WI38 (cell line): ENCODE data around the gene TK1.
A peak's percentile ranks its signal among the peaks of the same experiment; 100 is the strongest.

Experiments
- H3K4me3 ChIP-seq: 2 replicates; pipeline ENCODE4 v1.5.1; 2011; ENCODE audit warnings: low read depth, mild to moderate bottlenecking, control low read depth, low read length
- TF ChIP-seq, protein P1 (sequence below): IDR thresholded peaks from 2 replicates; pipeline ENCODE4 v1.5.1; 2012; ENCODE audit warnings: low read depth, mild to moderate bottlenecking, control low read depth, low read length

TK1 gene

DNA sequence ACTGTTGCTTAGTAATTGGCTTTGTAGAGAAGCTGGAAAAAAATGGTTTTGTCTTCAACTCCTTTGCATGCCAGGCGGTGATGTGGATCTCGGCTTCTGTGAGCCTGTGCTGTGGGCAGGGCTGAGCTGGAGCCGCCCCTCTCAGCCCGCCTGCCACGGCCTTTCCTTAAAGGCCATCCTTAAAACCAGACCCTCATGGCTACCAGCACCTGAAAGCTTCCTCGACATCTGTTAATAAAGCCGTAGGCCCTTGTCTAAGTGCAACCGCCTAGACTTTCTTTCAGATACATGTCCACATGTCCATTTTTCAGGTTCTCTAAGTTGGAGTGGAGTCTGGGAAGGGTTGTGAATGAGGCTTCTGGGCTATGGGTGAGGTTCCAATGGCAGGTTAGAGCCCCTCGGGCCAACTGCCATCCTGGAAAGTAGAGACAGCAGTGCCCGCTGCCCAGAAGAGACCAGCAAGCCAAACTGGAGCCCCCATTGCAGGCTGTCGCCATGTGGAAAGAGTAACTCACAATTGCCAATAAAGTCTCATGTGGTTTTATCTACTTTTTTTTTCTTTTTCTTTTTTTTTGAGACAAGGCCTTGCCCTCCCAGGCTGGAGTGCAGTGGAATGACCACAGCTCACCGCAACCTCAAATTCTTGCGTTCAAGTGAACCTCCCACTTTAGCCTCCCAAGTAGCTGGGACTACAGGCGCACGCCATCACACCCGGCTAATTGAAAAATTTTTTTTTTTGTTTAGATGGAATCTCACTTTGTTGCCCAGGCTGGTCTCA is 38.4 kb upstream of the TK1 start:
- H3K4me3 ChIP-seq: no peak overlapping the region
- TF ChIP-seq, protein P1, sequence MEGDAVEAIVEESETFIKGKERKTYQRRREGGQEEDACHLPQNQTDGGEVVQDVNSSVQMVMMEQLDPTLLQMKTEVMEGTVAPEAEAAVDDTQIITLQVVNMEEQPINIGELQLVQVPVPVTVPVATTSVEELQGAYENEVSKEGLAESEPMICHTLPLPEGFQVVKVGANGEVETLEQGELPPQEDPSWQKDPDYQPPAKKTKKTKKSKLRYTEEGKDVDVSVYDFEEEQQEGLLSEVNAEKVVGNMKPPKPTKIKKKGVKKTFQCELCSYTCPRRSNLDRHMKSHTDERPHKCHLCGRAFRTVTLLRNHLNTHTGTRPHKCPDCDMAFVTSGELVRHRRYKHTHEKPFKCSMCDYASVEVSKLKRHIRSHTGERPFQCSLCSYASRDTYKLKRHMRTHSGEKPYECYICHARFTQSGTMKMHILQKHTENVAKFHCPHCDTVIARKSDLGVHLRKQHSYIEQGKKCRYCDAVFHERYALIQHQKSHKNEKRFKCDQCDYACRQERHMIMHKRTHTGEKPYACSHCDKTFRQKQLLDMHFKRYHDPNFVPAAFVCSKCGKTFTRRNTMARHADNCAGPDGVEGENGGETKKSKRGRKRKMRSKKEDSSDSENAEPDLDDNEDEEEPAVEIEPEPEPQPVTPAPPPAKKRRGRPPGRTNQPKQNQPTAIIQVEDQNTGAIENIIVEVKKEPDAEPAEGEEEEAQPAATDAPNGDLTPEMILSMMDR: no peak

DNA sequence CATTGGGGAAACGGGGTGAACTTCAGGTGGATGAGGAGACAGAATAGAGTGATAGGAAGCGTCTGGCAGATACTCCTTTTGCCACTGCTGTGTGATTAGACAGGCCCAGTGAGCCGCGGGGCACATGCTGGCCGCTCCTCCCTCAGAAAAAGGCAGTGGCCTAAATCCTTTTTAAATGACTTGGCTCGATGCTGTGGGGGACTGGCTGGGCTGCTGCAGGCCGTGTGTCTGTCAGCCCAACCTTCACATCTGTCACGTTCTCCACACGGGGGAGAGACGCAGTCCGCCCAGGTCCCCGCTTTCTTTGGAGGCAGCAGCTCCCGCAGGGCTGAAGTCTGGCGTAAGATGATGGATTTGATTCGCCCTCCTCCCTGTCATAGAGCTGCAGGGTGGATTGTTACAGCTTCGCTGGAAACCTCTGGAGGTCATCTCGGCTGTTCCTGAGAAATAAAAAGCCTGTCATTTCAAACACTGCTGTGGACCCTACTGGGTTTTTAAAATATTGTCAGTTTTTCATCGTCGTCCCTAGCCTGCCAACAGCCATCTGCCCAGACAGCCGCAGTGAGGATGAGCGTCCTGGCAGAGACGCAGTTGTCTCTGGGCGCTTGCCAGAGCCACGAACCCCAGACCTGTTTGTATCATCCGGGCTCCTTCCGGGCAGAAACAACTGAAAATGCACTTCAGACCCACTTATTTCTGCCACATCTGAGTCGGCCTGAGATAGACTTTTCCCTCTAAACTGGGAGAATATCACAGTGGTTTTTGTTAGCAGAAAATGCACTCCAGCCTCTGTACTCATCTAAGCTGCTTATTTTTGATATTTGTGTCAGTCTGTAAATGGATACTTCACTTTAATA is 37.6 kb upstream of the TK1 start:
- TF ChIP-seq, protein P1: no peak
- H3K4me3 ChIP-seq: no peak overlapping the region

DNA sequence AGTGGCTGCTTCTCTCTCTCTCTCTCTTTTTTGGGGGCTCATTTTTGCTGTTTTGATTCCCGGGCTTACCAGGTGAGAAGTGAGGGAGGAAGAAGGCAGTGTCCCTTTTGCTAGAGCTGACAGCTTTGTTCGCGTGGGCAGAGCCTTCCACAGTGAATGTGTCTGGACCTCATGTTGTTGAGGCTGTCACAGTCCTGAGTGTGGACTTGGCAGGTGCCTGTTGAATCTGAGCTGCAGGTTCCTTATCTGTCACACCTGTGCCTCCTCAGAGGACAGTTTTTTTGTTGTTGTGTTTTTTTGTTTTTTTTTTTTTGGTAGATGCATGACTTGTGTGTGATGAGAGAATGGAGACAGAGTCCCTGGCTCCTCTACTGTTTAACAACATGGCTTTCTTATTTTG is 36.9 kb upstream of the TK1 start:
- H3K4me3 ChIP-seq: no peak overlapping the region
- TF ChIP-seq, protein P1: no peak

DNA sequence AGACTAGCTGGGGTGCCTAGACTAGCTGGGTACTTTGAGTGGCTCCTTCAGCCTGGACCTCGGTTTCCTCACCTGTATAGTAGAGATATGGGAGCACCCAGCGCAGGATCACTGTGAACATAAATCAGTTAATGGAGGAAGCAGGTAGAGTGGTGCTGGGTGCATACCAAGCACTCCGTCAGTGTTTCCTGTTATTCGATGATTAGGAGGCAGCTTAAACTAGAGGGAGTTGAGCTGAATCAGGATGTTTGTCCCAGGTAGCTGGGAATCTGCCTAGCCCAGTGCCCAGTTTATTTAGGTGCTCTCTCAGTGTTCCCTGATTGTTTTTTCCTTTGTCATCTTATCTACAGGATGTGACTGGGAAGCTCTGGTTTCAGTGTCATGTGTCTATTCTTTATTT is 36.2 kb upstream of the TK1 start:
- no peak overlapping the region for H3K4me3 ChIP-seq
- TF ChIP-seq, protein P1: no peak

DNA sequence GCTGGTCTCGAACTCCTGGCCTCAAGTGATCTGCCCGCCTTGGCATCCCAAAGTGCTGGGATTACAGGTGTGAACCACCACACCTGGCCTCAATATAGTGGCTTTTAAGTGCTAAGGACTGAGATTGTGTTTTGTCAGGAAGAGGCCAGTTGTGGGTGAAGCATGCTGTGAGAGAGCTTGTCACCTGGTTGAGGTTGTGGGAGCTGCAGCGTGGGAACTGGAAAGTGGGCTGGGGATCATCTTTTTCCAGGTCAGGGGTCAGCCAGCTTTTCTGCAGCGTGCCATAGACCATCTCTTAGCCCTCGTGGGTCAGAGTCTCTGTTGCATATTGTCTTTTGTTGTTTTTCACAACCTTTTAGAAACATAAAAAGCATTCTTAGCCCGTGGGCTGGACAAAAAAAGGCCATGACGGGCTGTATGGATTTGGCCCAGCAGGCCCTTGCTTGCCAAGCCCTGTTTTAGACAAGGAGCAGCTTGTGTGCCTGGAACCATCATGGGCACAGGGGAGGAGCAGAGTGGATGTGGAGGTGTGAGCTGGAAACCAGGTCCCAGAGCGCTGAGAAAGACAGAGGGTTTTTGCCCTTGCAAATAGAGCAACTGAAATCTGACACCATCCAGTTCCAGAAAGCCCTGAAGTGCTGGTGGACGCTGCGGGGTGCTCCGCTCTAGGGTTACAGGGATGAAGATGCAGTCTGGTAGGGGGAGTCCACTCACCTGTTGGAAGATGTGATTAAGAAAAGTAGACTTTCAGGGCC is 32.7 kb upstream of the TK1 start:
- TF ChIP-seq, protein P1: no peak
- H3K4me3 ChIP-seq: no peak overlapping the region

DNA sequence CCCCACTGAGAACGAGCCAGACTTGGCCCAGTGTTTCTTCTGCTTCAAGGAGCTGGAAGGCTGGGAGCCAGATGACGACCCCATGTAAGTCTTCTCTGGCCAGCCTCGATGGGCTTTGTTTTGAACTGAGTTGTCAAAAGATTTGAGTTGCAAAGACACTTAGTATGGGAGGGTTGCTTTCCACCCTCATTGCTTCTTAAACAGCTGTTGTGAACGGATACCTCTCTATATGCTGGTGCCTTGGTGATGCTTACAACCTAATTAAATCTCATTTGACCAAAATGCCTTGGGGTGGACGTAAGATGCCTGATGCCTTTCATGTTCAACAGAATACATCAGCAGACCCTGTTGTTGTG is 27.8 kb upstream of the TK1 start:
- peak overlapping the region; percentile 63 for H3K4me3 ChIP-seq

More for the DNA sequence above, 27.8 kb upstream of the TK1 start:
- TF ChIP-seq, protein P1: no peak
